VCaP (cell line): ENCODE results near the gene LAMC2.

Experiments used
- H3K27ac ChIP-seq: fragments of 450-650 bp; 2 replicates; pipeline ENCODE4 v1.5.1; 2017
- TF ChIP-seq, protein P1 (sequence below): fragments of 450-650 bp; conservative IDR thresholded peaks from 2 replicates; pipeline ENCODE4 v1.5.1; 2017; ENCODE audit warnings: mild to moderate bottlenecking, moderate library complexity

Gene LAMC2

DNA sequence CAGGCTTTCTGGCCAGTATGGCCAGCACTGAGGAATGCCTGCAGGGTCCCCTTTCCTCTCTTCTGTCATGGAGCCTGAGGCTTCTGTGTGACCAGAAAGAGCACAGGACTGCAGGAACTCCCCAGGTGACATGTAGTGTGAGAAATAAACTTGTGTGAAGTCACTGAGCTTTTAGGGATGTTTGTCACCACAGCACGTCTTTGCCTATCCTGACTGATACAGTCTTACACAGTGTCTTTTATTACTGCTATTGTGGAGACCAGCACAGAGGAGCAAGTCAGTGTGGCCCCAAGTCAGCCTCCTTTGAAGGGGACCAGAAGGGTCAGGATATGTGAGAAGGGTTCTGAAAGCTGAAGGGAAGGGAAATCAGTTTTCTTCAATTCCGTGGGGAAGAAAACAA is 102.5 kb downstream of the LAMC2 start:
- H3K27ac ChIP-seq: no peak overlapping the region
- TF ChIP-seq, protein P1, sequence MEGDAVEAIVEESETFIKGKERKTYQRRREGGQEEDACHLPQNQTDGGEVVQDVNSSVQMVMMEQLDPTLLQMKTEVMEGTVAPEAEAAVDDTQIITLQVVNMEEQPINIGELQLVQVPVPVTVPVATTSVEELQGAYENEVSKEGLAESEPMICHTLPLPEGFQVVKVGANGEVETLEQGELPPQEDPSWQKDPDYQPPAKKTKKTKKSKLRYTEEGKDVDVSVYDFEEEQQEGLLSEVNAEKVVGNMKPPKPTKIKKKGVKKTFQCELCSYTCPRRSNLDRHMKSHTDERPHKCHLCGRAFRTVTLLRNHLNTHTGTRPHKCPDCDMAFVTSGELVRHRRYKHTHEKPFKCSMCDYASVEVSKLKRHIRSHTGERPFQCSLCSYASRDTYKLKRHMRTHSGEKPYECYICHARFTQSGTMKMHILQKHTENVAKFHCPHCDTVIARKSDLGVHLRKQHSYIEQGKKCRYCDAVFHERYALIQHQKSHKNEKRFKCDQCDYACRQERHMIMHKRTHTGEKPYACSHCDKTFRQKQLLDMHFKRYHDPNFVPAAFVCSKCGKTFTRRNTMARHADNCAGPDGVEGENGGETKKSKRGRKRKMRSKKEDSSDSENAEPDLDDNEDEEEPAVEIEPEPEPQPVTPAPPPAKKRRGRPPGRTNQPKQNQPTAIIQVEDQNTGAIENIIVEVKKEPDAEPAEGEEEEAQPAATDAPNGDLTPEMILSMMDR: no peak

DNA sequence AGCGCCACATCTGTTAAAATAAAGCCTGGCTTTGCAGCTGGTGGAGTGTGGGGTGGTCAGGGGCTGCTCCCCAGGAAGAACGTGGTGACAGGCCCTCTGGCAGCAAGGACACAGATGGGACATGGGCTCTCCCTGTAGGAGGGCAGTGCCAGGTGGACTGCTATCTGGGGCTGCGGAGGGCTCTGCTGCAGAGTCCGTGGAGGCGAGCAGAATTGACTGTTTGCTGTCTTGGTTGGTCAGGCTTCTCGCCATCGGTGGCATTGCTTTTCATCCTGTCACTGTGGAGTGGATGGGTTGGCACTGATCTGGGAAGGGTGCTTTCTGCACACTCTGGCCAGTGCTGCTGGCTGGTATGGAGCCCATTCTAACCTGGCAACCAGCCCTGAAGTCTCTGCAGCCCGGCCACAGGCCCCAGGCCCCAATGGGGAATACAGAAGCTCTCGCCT is 103.0 kb downstream of the LAMC2 start:
- no peak overlapping the region for H3K27ac ChIP-seq
- TF ChIP-seq, protein P1: no peak

DNA sequence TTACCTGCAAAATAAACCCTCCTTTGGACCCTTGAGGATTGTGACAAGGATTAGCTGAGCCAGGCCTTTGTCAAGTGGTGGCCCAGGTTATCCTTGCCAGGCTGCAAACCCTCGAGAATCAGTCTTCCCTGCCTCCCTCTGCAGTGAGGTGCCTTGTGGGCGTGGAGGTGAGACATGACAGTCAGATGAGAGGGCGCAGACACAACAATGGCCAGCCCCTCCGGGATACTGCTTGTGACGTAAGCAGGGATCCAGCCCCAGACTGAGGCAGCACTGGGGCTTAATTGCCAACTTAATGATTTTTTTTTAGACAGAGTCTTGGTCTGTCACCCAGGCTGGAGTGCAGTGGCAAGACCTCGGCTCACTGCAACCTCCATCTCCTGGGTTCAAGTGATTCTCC is 104.6 kb downstream of the LAMC2 start:
- no peak overlapping the region for H3K27ac ChIP-seq
- TF ChIP-seq, protein P1: no peak

DNA sequence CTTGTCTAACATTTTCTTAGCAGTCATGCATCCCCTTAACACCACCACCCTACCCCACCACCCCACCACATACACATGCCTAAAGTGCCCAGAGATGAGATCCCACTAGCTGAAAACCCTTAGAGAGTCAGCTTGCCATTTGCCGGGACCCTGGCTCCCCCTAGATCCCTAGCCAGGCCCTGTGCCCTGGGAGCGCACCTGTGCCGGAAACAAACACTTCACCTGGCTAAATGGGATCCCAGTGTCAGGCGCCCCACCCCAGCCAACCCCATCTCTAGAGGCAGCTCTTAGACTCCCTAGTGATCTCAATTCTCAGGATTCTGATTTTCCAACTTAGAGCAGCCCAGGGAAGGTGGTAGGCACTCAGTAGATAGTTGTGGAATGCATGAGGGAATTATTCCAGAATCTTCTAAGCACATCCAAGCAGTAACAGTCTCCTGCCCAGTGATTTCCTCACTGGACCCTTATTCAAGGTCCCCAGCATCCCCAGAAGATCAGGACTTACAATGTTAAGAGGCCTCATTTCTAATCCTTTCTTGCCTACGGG is 105.2 kb downstream of the LAMC2 start:
- TF ChIP-seq, protein P1: no peak
- H3K27ac ChIP-seq: no peak overlapping the region

DNA sequence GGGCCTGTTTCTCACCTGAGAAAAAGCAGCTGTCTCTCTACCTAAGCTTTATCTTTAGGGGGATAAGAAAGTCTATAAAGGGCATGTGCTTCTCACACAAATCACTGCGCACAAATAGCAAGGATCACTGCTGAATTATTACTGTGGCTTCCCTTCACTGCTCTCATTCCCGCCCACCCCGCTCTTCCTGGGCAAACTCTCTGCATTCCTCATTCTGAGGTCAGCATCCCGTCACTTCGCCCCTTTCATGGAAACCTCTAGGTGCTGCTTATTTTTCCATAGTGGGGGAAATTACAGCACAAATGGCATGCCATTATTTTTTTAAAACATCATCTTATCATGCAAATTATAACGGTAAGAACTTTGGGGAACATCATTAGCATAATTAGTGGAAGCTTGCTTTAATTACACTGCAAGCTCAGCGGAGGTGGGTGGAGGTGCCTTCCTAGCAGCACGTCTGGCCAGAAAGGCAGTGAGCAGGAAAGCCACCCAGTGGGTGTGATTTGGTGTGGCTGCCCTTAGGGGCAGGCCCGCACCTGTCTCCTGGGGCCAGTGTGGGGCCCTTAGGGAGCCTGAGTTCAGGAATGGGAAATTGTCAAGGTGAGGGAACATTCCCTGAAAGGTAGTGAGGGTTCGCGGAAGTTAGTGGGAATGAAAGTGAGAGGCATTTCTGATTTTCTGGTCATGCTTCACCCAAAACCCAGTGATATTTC is 105.9 kb downstream of the LAMC2 start:
- no peak overlapping the region for H3K27ac ChIP-seq

DNA sequence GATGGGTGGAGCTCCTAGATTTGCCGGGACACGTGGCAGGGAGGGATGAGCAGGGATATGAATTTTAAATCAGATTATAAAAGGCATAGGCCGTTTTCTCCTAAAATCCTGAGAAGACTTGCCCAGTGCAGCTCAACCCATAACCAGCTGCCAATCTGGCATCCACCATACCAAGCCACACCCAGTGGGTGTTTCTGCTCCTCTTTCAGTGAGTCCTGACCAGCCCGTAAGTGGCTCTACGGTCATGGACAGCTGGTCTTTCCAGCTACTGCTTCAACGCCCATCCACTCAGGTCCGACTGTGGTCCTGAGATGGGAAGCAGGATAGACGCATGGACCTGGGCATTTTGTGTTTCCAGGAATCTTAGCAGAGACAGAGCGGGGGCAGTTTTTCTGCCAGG is 107.2 kb downstream of the LAMC2 start:
- TF ChIP-seq, protein P1: no peak
- no peak overlapping the region for H3K27ac ChIP-seq

More for the DNA sequence above, 105.9 kb downstream of the LAMC2 start:
- TF ChIP-seq, protein P1: no peak

DNA sequence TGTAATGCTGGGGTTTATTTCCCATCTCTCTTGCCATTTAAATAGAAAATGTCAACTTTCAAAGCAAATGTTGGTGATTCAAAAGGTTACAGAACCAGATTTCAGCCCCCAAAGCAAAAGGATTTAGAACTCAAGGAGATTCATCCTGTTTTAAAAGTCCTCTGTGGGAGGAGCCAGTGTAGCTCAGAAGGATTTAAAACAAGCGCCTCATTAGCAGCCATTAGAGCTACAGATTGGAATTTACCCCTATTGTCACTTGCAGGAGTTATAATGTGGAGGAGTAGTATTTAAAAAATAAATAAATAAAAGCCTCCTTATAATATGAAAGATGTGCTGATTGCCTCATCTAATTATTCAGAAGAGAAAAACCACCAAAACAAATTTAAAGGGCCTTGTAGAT is 107.8 kb downstream of the LAMC2 start:
- H3K27ac ChIP-seq: no peak overlapping the region
- TF ChIP-seq, protein P1: no peak
